BE2C (cell line): ENCODE results near the gene FOXK2.

Source experiments
- DNase-seq: peaks from one replicate; pipeline ENCODE4 v3.0.0-alpha.2; 2020
- H3K27me3 ChIP-seq: fragments of 250-450 bp; sonication (Bioruptor Pico); 2 replicates; pipeline ENCODE4 v1.5.1; 2020; ENCODE audit warnings: mild to moderate bottlenecking
- H3K36me3 ChIP-seq: fragments of 250-450 bp; sonication (Bioruptor Pico); 2 replicates; pipeline ENCODE4 v1.5.1; 2020; ENCODE audit warnings: mild to moderate bottlenecking
- H3K4me1 ChIP-seq: fragments of 250-450 bp; sonication (Bioruptor Pico); 2 replicates; pipeline ENCODE4 v1.5.1; 2020
- H3K4me3 ChIP-seq: 2 replicates; pipeline ENCODE4 v1.5.1; 2011; ENCODE audit warnings: low read depth, low read length
- H3K9me3 ChIP-seq: fragments of 250-450 bp; sonication (Bioruptor Pico); 2 replicates; pipeline ENCODE4 v1.5.1; 2020
- TF ChIP-seq, protein P1 (sequence below): IDR thresholded peaks from 2 replicates; pipeline ENCODE4 v1.5.1; 2012; ENCODE audit warnings: mild to moderate bottlenecking, low read depth, low read length

Gene FOXK2

DNA sequence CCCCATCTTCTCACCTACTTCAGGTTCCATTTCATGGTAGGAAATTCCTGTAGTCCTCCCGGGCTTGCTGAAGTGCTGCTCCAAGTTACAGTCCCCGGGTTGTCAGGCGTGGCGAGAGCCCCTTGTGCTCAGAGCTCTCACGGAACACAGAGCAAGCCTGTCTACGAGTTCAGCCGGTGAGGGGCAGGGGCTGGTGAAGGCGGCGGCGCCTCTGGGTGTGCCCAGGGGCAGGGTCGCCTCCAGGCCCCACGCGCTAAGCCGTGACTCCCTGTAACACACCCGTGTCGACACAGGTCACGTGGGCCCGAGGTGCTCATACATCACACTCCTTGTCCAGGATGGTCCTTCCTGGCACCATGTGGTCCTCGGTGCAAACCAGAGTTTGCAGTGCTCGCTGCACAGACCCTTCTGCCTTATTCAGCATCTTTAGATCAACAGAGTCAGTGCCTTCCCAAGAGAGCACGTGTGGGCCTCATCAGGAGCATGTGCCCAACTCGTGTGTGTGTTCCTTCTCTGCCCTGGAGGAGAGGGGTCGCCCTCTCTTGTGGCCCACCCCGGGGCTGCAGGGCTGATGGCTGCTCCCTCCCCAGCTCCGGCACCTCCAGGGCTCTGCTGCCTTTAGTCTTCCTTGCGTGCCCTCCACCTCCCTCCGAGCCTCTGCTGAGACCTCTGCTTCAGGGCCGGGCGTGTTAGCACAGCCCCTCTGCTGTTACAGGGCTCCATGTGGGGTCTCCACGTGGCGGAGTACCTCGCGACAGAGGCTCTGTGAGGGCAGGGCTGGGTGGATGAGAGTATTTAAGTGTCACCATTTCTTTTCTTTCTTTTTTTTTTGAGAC, 77.5 kb downstream of the FOXK2 start:
- peaks cover 11% of the 10 kb centered on the region for H3K4me1 ChIP-seq
- no peak overlapping the region for H3K4me3 ChIP-seq
- no peaks in the 10 kb centered on the region for H3K27me3 ChIP-seq
- TF ChIP-seq, protein P1, sequence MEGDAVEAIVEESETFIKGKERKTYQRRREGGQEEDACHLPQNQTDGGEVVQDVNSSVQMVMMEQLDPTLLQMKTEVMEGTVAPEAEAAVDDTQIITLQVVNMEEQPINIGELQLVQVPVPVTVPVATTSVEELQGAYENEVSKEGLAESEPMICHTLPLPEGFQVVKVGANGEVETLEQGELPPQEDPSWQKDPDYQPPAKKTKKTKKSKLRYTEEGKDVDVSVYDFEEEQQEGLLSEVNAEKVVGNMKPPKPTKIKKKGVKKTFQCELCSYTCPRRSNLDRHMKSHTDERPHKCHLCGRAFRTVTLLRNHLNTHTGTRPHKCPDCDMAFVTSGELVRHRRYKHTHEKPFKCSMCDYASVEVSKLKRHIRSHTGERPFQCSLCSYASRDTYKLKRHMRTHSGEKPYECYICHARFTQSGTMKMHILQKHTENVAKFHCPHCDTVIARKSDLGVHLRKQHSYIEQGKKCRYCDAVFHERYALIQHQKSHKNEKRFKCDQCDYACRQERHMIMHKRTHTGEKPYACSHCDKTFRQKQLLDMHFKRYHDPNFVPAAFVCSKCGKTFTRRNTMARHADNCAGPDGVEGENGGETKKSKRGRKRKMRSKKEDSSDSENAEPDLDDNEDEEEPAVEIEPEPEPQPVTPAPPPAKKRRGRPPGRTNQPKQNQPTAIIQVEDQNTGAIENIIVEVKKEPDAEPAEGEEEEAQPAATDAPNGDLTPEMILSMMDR, result no peak
- no peak for DNase-seq
- H3K9me3 ChIP-seq, result no peaks in the 10 kb centered on the region
- peaks cover 71% of the 10 kb centered on the region for H3K36me3 ChIP-seq

DNA sequence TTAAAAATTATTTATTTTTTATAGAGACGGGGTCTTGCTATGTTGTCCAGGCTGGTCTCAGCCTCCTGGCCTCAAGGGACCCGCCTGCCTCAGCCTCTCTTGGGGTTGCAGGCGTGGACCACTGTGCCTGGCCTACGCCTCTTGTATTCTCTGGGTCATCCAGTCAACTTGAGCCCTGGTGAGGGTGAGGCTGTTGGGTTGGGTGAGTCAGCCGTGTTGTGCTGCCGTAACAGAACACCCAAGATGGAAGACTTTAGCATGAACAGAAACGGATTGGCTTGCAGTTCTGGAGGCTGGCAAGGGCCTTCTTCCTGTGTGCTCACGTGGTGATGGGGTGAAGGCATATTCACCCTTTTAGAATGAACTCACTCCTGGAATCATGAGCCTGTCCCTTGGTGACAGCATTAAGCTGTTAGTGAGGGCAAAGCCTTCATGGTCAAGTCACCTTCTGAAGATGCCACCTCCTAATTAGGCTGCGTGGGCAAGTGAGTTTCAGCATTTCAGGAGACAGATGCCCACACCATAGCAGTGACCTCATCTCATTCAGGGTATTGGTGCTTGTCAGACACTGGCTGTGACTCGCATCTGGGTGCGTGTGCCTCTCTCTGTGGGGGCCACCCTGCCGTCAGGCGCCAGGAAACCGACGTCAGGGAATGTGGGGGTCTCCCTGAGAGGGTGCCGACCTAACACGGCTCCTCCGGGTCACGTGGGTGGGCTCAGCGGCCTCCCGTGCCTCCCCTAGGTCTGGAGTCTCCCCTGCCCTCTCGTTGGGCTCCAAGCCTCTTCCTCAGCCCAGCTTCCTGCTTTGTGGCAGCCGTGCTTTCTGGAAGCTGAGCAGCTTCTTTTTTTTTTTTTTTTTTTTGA, 79.0 kb downstream of the FOXK2 start:
- H3K4me1 ChIP-seq, result peaks cover 5% of the 10 kb centered on the region

DNA sequence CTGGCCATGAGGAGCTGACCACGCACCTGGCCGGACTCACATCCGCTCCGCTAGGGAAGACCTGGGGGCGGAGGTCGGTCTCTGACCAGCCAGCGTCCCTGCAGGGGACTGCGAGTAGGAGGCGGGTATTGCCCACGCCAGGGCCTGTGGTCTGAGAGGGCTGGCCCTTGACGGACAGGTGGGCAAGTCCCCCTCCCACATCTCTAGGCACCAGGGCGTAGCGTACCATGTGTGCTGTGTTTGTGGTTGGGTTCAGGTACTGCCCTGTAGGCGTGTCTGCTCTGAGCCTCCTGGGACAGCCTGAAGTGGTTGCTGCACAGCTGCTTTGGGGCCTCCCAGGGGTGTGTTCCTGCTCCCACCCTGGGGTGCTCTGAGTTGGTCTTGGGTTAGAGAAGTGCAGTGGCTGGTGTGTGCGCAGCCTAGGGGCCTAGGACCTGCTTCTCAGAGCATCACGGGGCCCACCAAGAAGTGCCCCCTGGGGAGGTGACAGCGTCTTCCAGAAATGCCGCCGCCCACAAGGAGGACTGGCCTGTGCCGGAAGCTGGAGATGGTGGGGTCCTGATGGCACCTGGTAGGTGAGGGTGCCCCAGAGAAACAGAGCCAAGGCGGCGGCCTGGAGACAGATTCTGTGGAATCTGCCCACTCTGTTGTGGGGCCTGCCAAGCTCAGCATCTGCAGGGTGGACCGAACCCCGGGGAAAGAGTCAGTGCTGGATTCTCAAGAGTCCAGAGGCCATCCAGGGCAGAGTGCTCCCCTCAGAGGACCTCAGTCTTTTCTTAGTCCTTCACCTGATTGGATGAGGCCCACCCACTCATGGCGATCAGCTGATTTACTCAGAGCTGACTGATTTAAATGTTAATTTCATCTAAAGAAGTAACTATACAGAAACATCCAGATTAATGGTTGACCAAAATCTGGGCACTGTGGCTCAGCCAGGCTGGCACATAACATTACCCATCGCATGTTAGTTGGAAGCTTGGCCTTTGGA, 80.4 kb downstream of the FOXK2 start:
- Histone ChIP-seq H3K36me3 (peaks cover 85% of the 10 kb centered on the region), H3K4me3 (no peak overlapping the region), H3K9me3 (no peaks in the 10 kb centered on the region), H3K27me3 (no peaks in the 10 kb centered on the region), H3K4me1 (no peaks in the 10 kb centered on the region)
- DNase-seq, result no peak
- TF ChIP-seq, protein P1, result no peak

More for the DNA sequence above, 79.0 kb downstream of the FOXK2 start:
- Histone ChIP-seq H3K9me3 (no peaks in the 10 kb centered on the region), H3K27me3 (no peaks in the 10 kb centered on the region), H3K4me3 (no peak overlapping the region), H3K36me3 (peaks cover 85% of the 10 kb centered on the region)
- TF ChIP-seq, protein P1, result no peak
- DNase-seq, result no peak

DNA sequence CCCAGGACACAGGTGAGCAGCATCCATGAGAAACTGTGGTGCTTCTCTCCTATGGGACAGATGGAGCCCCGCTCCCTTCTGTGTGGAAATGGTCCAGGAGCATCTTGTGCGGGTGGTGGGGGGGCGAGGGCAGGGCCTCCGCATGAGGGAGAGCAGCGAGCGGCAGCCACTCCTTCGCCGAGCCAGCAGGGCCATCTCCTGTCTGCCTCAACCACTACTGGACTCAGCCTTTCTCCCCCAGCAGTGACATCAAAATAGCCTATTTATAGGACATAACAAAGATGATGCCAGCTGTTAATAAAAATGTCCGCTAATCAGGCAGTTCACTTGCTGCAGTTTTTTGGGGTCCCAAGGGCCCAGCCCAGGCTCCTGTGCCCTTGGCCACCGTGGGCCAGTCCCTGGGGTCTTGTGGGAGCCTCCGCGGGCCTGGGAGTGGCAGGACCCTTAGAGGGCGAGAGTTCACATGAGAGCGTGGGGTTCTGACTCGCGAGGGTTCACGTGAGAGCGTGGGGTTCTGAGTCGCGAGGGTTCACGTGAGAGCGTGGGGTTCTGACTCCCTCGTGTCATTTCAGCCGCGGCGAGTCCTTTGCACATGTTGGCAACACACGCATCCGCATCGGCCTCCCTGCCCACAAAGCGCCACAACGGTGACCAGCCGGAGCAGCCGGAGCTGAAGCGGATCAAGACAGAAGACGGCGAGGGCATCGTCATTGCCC, 81.4 kb downstream of the FOXK2 start:
- H3K4me3 ChIP-seq, result no peak overlapping the region
- H3K36me3 ChIP-seq, result peaks cover 82% of the 10 kb centered on the region
- H3K9me3 ChIP-seq, result no peaks in the 10 kb centered on the region
- DNase-seq, result no peak
- TF ChIP-seq, protein P1, result no peak
- H3K4me1 ChIP-seq, result no peaks in the 10 kb centered on the region
- H3K27me3 ChIP-seq, result no peaks in the 10 kb centered on the region

DNA sequence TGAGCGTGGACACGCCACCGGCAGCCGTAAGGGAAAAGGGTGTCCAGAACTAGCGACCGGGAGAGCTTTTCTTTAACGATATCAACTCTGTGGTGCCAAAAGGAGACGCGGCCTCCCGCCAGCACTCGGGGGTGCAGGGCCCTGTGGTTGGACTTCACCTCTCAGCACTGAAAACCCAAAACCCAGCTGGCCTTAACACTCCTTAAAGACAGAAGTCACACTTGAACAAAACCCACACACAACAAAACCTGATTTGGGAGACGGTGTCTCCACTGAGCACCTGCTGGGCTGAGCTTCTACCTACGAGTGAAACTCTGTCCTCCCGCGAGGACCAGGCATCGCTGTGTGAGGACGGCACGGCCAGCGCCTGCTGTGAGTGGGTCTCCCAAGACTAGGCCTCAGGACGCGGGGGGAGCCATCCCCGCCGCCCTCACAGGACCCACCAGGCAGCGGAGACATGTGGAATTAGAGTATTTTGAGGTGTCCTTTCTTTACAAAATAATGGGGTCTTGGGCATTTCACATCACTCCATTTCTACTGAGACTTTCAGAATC, 82.0 kb downstream of the FOXK2 start:
- H3K4me3 ChIP-seq, result no peak overlapping the region
- H3K9me3 ChIP-seq, result no peaks in the 10 kb centered on the region
- H3K36me3 ChIP-seq, result peaks cover 81% of the 10 kb centered on the region
- TF ChIP-seq, protein P1, result no peak
- no peak for DNase-seq
- no peaks in the 10 kb centered on the region for H3K27me3 ChIP-seq
- no peaks in the 10 kb centered on the region for H3K4me1 ChIP-seq
